H1 (cell line): ENCODE data around the gene SMTN.

Source experiments
- BRCA1 ChIP-seq: IDR thresholded peaks from 2 replicates; pipeline ENCODE4 v1.6.1; 2012; ENCODE audit warnings: low read depth, low read length, improper control_type of control experiment
- EP300 ChIP-seq, 2 experiments: IDR thresholded peaks; 1 replicate in 1 of 2; 2 replicates in 1 of 2; pipeline ENCODE4 v1.6.1; 2011 to 2012; ENCODE audit warnings: low read depth in 2 of 2, low read length in 2 of 2, mild to moderate bottlenecking in 2 of 2, borderline replicate concordance in 1 of 2, inconsistent platforms in 1 of 2, moderate library complexity in 1 of 2
- YY1 ChIP-seq: IDR thresholded peaks from 2 replicates; pipeline ENCODE4 v1.6.1; 2011; ENCODE audit warnings: low read depth, mild to moderate bottlenecking, low read length
- TF ChIP-seq, protein P1 (sequence below), 3 experiments: IDR thresholded peaks; 1 replicate in 2 of 3; 2 replicates in 1 of 3; pipeline versions ENCODE4 v1.5.1 to v1.6.1; 2011; ENCODE audit warnings: low read length in 3 of 3, mild to moderate bottlenecking in 3 of 3, inconsistent platforms in 2 of 3, low read depth in 1 of 3, moderate library complexity in 1 of 3; ENCODE audit not compliant: insufficient read depth in 1 of 3; ENCODE audit errors: control extremely low read depth in 1 of 3

DNA sequence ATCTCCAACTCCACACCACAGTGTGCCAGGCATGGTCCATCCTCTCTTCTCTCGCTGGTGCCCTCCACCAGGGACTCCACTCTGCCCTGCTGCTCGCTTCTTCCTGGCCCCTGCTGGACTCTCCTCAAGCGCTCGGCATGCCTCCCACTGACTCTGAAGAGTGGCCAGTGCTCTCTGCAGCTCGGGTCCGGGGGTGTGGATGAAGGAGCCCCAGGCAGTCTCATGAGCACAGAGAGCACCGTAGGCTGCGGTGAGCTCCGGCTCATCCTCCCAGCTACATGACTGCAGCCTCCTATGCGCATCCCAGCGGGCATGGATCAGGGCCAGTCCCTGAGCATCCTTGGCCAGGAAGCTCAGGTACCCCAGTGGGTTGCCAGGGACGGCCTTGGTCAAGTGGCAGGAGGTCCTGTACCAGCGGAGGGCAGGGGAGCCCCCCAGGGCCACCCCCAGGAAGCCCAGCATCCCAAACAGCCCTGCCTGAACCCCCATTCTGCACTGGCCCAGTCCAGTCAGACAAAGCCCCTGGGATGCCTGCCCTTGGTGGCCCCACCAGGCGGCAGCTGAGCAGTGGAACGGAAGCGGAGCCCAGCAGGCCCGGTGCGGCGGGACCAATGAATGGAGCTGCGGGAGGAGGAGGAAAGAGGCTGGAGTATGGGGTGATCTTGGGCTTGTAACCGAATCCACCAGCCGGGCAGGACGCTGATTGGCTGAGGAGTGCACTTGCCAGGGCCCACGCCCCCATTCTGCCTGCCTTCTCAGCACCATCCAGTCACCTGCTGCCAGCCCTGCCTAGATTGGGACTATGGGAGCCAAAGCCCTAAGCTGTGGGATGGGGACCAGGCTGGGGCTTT, 59.0 kb downstream of the SMTN start, which contains the start of gene PLA2G3:
- TF ChIP-seq, protein P1, sequence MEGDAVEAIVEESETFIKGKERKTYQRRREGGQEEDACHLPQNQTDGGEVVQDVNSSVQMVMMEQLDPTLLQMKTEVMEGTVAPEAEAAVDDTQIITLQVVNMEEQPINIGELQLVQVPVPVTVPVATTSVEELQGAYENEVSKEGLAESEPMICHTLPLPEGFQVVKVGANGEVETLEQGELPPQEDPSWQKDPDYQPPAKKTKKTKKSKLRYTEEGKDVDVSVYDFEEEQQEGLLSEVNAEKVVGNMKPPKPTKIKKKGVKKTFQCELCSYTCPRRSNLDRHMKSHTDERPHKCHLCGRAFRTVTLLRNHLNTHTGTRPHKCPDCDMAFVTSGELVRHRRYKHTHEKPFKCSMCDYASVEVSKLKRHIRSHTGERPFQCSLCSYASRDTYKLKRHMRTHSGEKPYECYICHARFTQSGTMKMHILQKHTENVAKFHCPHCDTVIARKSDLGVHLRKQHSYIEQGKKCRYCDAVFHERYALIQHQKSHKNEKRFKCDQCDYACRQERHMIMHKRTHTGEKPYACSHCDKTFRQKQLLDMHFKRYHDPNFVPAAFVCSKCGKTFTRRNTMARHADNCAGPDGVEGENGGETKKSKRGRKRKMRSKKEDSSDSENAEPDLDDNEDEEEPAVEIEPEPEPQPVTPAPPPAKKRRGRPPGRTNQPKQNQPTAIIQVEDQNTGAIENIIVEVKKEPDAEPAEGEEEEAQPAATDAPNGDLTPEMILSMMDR (IDR thresholded peaks at IDR 0.05; ENCODE audit: control extremely low read depth in 1 of 3, insufficient read depth in 1 of 3, low read depth in 1 of 3, low read length in 3 of 3): peak; percentile 30 to 33 (median 32)
- TF ChIP-seq YY1: no peak
- TF ChIP-seq EP300 (IDR thresholded peaks at IDR 0.05; ENCODE audit: borderline replicate concordance in 1 of 2, low read depth in 2 of 2, low read length in 2 of 2): peak in 1 of 2 experiments; percentile 66; a peak in 1 of 3 replicates
- no peak for TF ChIP-seq BRCA1
